HG03571 (cell line): Measurements from ENCODE around the gene PRAMEF6.
"Not testable (repeated sequence)": the region's sequence is repeated elsewhere in the genome, so short reads cannot be mapped to it uniquely, and the experiment has no call there.

ENCODE experiments used
- ATAC-seq: cut with Tn5 transposase; IDR thresholded peaks from one replicate; pipeline ENCODE4 v1.9.1; 2021; ENCODE audit not compliant: unreplicated experiment

PRAMEF6 gene

GRCh38 chr1:12947480-12947879, at the start of gene PRAMEF6:
TSS of gene PRAMEF6 (minus strand) at chr1:12947580. CDS start at chr1:12942518, 5,062 bp downstream.
- not testable (repeated sequence) for ATAC-seq

DNA sequence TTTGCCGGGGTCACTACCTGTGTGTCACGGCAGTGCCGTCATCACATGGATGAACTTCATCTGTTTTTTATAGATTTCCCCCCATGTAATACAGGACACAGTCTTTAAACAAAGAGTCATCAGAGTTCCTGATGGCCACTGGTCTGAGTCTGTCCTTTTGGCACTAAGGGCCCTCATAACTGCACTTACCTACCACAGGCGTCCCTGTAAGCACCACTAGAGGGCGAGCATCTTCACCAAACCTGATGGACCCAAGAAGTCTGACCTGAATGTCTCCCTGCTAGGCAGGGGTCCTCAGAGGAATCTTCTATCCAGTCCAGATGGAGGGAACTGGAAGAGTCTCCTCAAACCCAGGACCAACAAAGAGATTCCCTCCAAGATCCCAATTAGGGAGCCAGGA, 23.0 kb downstream of the PRAMEF6 start:
- not testable (repeated sequence) for ATAC-seq

- ATAC-seq, result not testable (repeated sequence)
Measured at GRCh38 chr1:12921749-12922148, 25.6 kb downstream of the PRAMEF6 start.

GRCh38 chr1:12916310-12916709, 31.1 kb downstream of the PRAMEF6 start, which contains the start of gene PRAMEF7:
TSS of gene PRAMEF7 (plus strand) at chr1:12916610. CDS start at chr1:12917693, 1,083 bp downstream.
- not testable (repeated sequence) for ATAC-seq

DNA sequence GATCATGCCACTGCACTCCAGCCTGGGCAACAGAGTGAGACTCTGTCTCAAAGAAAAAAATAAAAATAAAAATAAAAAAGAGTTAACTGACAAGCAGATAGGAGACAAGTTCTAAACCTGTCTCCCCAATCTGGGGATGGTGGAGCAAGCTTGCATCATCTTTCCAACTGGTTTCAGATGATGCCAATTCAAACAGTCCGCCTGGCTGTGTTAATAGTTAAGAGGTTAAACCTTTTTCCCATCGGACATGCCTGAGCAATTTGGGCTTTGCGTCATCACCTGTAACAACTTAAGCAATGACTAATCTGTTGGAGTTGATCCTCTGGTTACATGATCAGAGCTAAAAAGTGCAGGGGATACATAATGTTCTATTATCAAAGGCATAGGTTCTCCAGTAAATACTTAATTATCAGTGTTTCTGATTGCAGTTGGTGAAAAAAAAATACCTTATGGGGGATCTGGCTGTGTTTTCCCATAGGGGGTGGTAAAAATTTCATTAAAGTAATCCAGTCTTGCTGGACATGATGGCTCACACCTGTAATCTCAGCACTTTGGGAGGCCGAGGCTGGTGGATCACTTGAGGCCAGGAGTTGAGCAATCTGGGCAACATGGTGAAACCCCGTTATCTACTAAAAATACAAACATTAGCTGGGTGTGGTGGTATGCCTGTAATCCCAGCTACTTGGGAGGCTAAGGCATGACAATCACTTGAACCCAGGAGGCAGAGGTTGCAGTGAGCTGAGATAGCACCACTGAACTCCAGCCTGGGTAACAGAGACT, 43.4 kb downstream of the PRAMEF6 start:
- not testable (repeated sequence) for ATAC-seq

- ATAC-seq, result not testable (repeated sequence)
Measured at GRCh38 chr1:12899186-12899585, 48.2 kb downstream of the PRAMEF6 start.

GRCh38 chr1:12898170-12898569, 49.2 kb downstream of the PRAMEF6 start, which contains the start of gene PRAMEF10:
TSS of gene PRAMEF10 (minus strand) at chr1:12898270. CDS start at chr1:12895847, 2,423 bp downstream.
- ATAC-seq, result not testable (repeated sequence)
